H9 (cell line): ENCODE measurements around the gene FBXO10. TPM values are rescaled to one million over a fixed set of nuclear protein-coding genes. Genes with fewer than 3 reads are reported as not detected.

ENCODE experiments used
- DNase-seq: peaks from one replicate; pipeline ENCODE4 v3.0.0-alpha.2; 2017
- H2AFZ ChIP-seq: one replicate; pipeline ENCODE4 v1.6.1; 2013; ENCODE audit warnings: mild to moderate bottlenecking, low read length, control low read depth, moderate library complexity
- H2AK5ac ChIP-seq: 2 replicates; pipeline ENCODE4 v1.6.1; 2013; ENCODE audit warnings: low read length, control low read depth, mixed read lengths; ENCODE audit not compliant: insufficient read length
- H2BK120ac ChIP-seq: one replicate; pipeline ENCODE4 v1.6.1; 2013; ENCODE audit warnings: low read depth, mild to moderate bottlenecking, low read length, control low read depth, inconsistent platforms; ENCODE audit not compliant: poor library complexity, severe bottlenecking
- H2BK12ac ChIP-seq: 2 replicates; pipeline ENCODE4 v1.6.1; 2013; ENCODE audit warnings: low read length, control low read depth, mixed read lengths, low read depth; ENCODE audit not compliant: insufficient read length
- H2BK15ac ChIP-seq: 2 replicates; pipeline ENCODE4 v1.6.1; 2013; ENCODE audit warnings: low read depth, low read length, control low read depth
- H2BK20ac ChIP-seq: one replicate; pipeline ENCODE4 v1.6.1; 2013; ENCODE audit warnings: low read depth, mild to moderate bottlenecking, low read length, control low read depth, inconsistent platforms; ENCODE audit not compliant: poor library complexity, severe bottlenecking
- H2BK5ac ChIP-seq: 2 replicates; pipeline ENCODE4 v1.6.1; 2013; ENCODE audit warnings: low read length, control low read depth, mixed read lengths; ENCODE audit not compliant: insufficient read length
- H3K14ac ChIP-seq: 2 replicates; pipeline ENCODE4 v1.6.1; 2013; ENCODE audit warnings: low read length, control low read depth; ENCODE audit not compliant: insufficient read depth
- H3K18ac ChIP-seq: 2 replicates; pipeline ENCODE4 v1.6.1; 2013; ENCODE audit warnings: low read depth, mild to moderate bottlenecking, mixed read lengths, low read length, control low read depth; ENCODE audit not compliant: insufficient read length
- H3K23ac ChIP-seq: 2 replicates; pipeline ENCODE4 v1.6.1; 2013; ENCODE audit warnings: low read length, control low read depth, mixed read lengths, low read depth; ENCODE audit not compliant: insufficient read length
- H3K23me2 ChIP-seq: 2 replicates; pipeline ENCODE4 v1.6.1; 2013; ENCODE audit warnings: low read depth, mild to moderate bottlenecking, mixed read lengths, low read length, control low read depth; ENCODE audit not compliant: insufficient read length, poor library complexity, severe bottlenecking
- H3K27ac ChIP-seq: 2 replicates; pipeline ENCODE4 v1.5.1; 2013; ENCODE audit warnings: low read length, control low read depth, mixed read lengths, low read depth; ENCODE audit not compliant: insufficient read length
- H3K27me3 ChIP-seq: 2 replicates; pipeline ENCODE4 v1.6.1; 2013; ENCODE audit warnings: low read length, control low read depth, inconsistent platforms; ENCODE audit not compliant: insufficient read depth
- H3K4ac ChIP-seq: 2 replicates; pipeline ENCODE4 v1.6.1; 2013; ENCODE audit warnings: low read depth, mild to moderate bottlenecking, control low read depth, inconsistent platforms, low read length, moderate library complexity
- H3K4me1 ChIP-seq: 2 replicates; pipeline ENCODE4 v1.6.1; 2013; ENCODE audit warnings: low read length, control low read depth, inconsistent platforms; ENCODE audit not compliant: insufficient read depth
- H3K4me2 ChIP-seq: 2 replicates; pipeline ENCODE4 v1.6.1; 2013; ENCODE audit warnings: low read length, control low read depth, mixed read lengths; ENCODE audit not compliant: insufficient read length, insufficient read depth
- H3K56ac ChIP-seq: 2 replicates; pipeline ENCODE4 v1.6.1; 2013; ENCODE audit warnings: low read depth, mild to moderate bottlenecking, mixed read lengths, low read length, control low read depth; ENCODE audit not compliant: insufficient read length
- H3K79me1 ChIP-seq: 2 replicates; pipeline ENCODE4 v1.6.1; 2013; ENCODE audit warnings: low read depth, mild to moderate bottlenecking, moderate library complexity, low read length, control low read depth, inconsistent platforms; ENCODE audit not compliant: insufficient read depth, poor library complexity, severe bottlenecking
- H3K79me2 ChIP-seq: 2 replicates; pipeline ENCODE4 v1.6.1; 2013; ENCODE audit warnings: low read length, control low read depth, inconsistent platforms; ENCODE audit not compliant: insufficient read depth
- H3K9ac ChIP-seq: 2 replicates; pipeline ENCODE4 v1.6.1; 2013; ENCODE audit warnings: low read length, control low read depth, mixed read lengths; ENCODE audit not compliant: insufficient read length; ENCODE audit errors: extremely low read depth
- H3K9me3 ChIP-seq: one replicate; pipeline ENCODE4 v1.6.1; 2013; ENCODE audit warnings: low read depth, low read length, inconsistent platforms; ENCODE audit not compliant: control insufficient read depth
- H3T11ph ChIP-seq: one replicate; pipeline ENCODE4 v1.6.1; 2013; ENCODE audit warnings: mild to moderate bottlenecking, low read length, control low read depth, inconsistent platforms
- H4K20me1 ChIP-seq: one replicate; pipeline ENCODE4 v1.6.1; 2013; ENCODE audit not compliant: control insufficient read depth, insufficient read length, insufficient read depth
- H4K5ac ChIP-seq: 2 replicates; pipeline ENCODE4 v1.6.1; 2013; ENCODE audit warnings: low read depth, mild to moderate bottlenecking, mixed read lengths, low read length, control low read depth; ENCODE audit not compliant: insufficient read length
- H4K8ac ChIP-seq: replicated peaks from 2 replicates; pipeline ENCODE4 v1.6.1; 2013; ENCODE audit warnings: low read length, control low read depth, mixed read lengths, low read depth; ENCODE audit not compliant: insufficient read length
- H4K91ac ChIP-seq: 2 replicates; pipeline ENCODE4 v1.6.1; 2013; ENCODE audit warnings: low read depth, mild to moderate bottlenecking, moderate library complexity, mixed read lengths, low read length, control low read depth; ENCODE audit not compliant: insufficient read length
- H3K27ac Mint-ChIP-seq, 3 experiments: 2 replicates in 2 of 3; 3 replicates in 1 of 3; pipeline ENCODE4 v1.8.0; 2020 to 2021; ENCODE audit warnings: mixed read lengths in 3 of 3, mild to moderate bottlenecking in 1 of 3, moderate library complexity in 1 of 3
- H3K27me3 Mint-ChIP-seq: 2 replicates; pipeline ENCODE4 v1.8.0; 2021; ENCODE audit warnings: low read depth, mild to moderate bottlenecking, moderate library complexity, mixed read lengths
- H3K36me3 Mint-ChIP-seq, 3 experiments: 2 replicates in 2 of 3; 3 replicates in 1 of 3; pipeline ENCODE4 v1.8.0; 2020 to 2021; ENCODE audit warnings: low read depth in 3 of 3, mixed read lengths in 3 of 3; ENCODE audit not compliant: insufficient read depth in 1 of 3
- H3K4me1 Mint-ChIP-seq, 2 experiments: 2 replicates each; pipeline ENCODE4 v1.8.0; 2020; ENCODE audit warnings: mixed read lengths in 2 of 2
- H3K4me3 Mint-ChIP-seq, 2 experiments: 2 replicates in 1 of 2; 3 replicates in 1 of 2; pipeline ENCODE4 v1.8.0; 2020 to 2021; ENCODE audit warnings: mild to moderate bottlenecking in 2 of 2, mixed read lengths in 2 of 2, moderate library complexity in 1 of 2
- H3K9me3 Mint-ChIP-seq, 2 experiments: 2 replicates in 1 of 2; 3 replicates in 1 of 2; pipeline ENCODE4 v1.8.0; 2020; ENCODE audit warnings: mild to moderate bottlenecking in 2 of 2, mixed read lengths in 2 of 2, moderate library complexity in 1 of 2
- CTCF ChIP-seq: fragments of 200-600 bp; sonication (generic); conservative IDR thresholded peaks from 3 replicates; pipeline ENCODE4 v1.8.0; 2021; ENCODE audit warnings: antibody characterized with exemption, mild to moderate bottlenecking
- WGBS: extraction: QIAGEN DNeasy Blood & Tissue Kit; methylation state at CpG from one replicate; pipeline ENCODE4 v1.1.7; 2013; ENCODE audit warnings: missing lambda C conversion rate, low lambda C conversion rate, mixed read lengths; ENCODE audit not compliant: insufficient read length; ENCODE audit errors: extremely low coverage; 5-methylcytosine and 5-hydroxymethylcytosine counted together
- total RNA-seq: library from RNA; stranded (reverse); gene quantifications from 2 replicates; pipeline ENCODE4 v1.2.1, GENCODE V29; 2021

The FBXO10 gene
- total RNA-seq, 1 experiment from 2014 or later: 16.8 TPM

- no peaks in the 10 kb centered on the region for H3K79me2 ChIP-seq
- H4K91ac ChIP-seq: no peak overlapping the region
- no peak overlapping the region for H3K9ac ChIP-seq
- H3K4me3 Mint-ChIP-seq: no peak overlapping the region
- no peak for DNase-seq
- no peaks in the 10 kb centered on the region for H3K27me3 Mint-ChIP-seq
- no peak overlapping the region for H3K23ac ChIP-seq
- H2BK12ac ChIP-seq: no peak overlapping the region
- H3K36me3 Mint-ChIP-seq: peaks cover 0 to 16% (median 1%) of the 10 kb centered on the region in 3 experiments; a peak in 2 of 7 replicates
- H3K18ac ChIP-seq: no peak overlapping the region
- no peak overlapping the region for H3K56ac ChIP-seq
- H3K4ac ChIP-seq: no peak overlapping the region
- H3K9me3 ChIP-seq: no peaks in the 10 kb centered on the region
- no peak overlapping the region for H2BK120ac ChIP-seq
- peaks cover 0 to 3% of the 10 kb centered on the region in 2 experiments; a peak in 1 of 5 replicates for H3K9me3 Mint-ChIP-seq
- H3K79me1 ChIP-seq: no peaks in the 10 kb centered on the region
- H4K5ac ChIP-seq: no peak overlapping the region
- H3K27ac ChIP-seq: no peak overlapping the region
- H3K14ac ChIP-seq: no peak overlapping the region
- H3K4me1 Mint-ChIP-seq: peaks cover 9% of the 10 kb centered on the region in 2 experiments
- H2AK5ac ChIP-seq: no peak overlapping the region
- H3K4me2 ChIP-seq: no peak overlapping the region
- H3K27me3 ChIP-seq: no peaks in the 10 kb centered on the region
- no peaks in the 10 kb centered on the region for H4K20me1 ChIP-seq
- H4K8ac ChIP-seq: no peak overlapping the region
- no peak overlapping the region for H2BK20ac ChIP-seq
- no peak overlapping the region for H2AFZ ChIP-seq
- H3K27ac Mint-ChIP-seq: peak overlapping the region in 1 of 3 experiments; percentile 17; a peak in 1 of 7 replicates
- no peak overlapping the region for H3T11ph ChIP-seq
- WGBS: no CpG with 5 or more reads among the region's 2 CpGs
- H3K4me1 ChIP-seq: no peaks in the 10 kb centered on the region
- no peak for TF ChIP-seq CTCF
- no peak overlapping the region for H2BK5ac ChIP-seq
- no peak overlapping the region for H2BK15ac ChIP-seq
- H3K23me2 ChIP-seq: no peaks in the 10 kb centered on the region
Measured at GRCh38 chr9:37551888-37552287, 24.3 kb downstream of the FBXO10 start.
